HG03097 (cell line): ENCODE results near the gene ADAMTS6.
A peak's percentile ranks its signal among the peaks of the same experiment; 100 is the strongest.
"Not testable (repeated sequence)": the region's sequence is repeated elsewhere in the genome, so short reads cannot be mapped to it uniquely, and the experiment has no call there.

Experiments
- ATAC-seq: cut with Tn5 transposase; IDR thresholded peaks from one replicate; pipeline ENCODE4 v1.9.1; 2021; ENCODE audit not compliant: unreplicated experiment, low FRiP score

ADAMTS6 gene

DNA sequence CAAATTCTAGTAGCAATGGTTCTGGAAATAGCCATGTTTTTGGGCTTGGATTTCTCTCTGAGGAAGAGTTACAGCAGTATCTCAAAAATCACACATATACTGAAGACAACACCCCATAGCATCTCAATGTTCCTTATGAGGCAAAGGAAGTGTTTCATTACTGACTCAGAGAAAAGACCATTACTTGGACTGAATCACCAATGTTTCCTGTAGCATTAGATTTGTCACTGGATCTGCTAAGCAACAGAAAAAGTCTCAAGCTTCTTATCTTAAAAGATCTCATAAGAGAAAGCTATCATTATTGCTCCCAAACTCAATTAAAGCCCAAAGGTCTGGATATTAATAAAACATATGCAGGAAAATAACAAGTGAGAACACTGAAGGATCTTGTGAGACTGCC is 272.4 kb downstream of the ADAMTS6 start:
- ATAC-seq: no peak

DNA sequence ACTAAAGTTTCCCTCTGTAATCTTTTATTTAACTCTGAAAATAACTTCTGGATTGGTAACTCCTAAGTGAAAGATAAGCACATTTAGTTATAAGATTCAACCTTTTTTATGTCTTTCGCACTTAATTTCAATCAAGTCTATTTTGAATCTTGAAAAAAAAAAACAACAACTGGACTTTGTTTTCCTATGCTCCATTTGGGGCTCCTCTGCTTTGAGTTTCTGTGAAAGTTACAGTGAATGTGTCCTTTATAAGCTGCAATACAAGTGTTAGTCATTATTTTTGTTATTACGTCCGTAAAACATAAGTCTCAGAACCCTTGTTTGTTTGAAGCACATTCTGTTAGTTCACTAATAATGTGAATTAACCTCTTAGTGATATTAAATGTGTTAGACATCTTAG is 276.8 kb downstream of the ADAMTS6 start:
- no peak for ATAC-seq

DNA sequence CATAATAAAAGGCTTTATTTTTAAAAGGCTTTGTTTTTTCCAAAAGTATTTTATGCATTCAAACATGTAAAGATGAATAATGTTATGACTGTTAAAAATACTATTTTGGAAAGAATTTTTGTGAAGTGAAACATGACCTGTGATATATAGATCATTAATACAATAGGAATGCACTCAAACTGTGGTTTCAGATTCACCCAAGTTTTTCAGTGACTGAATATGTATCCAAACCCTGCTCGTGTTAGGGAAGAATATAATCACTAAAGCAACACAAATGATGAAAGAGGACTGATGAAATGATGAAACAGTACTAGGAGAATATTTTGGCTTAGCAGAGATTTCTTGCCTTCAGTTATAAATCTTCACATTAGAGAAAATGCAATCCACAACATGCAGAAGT is 278.0 kb downstream of the ADAMTS6 start:
- ATAC-seq: no peak

DNA sequence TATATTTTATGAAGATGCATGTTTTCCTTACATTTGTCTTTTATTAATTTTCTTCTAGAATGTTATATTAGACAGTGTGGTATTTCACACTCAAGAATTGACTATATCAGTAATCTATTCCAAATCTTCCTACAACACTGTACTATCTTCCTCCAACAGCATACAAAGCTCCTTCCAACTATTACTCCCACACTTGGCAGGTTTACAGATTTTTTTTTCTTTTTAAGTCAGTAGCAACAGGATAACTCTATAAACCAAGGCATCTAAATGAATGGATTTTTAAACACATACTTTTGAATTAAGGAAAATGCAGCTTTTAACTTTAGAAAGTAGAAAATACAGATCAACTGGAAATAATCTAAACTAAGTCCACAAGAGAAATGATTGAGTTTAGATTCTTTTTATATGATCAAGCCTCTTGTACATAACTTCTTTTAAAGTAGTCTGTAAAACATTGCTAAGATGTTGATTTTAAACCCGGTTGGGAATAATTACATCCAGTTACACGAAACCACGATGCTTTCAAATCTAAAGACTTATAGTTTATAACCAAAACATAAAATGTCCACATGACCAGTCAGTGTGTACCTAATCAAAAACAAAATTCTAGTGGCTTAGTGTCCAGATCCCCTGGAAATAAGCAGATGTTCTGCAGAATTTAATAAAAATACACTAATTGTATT is 281.6 kb downstream of the ADAMTS6 start:
- ATAC-seq: no peak

DNA sequence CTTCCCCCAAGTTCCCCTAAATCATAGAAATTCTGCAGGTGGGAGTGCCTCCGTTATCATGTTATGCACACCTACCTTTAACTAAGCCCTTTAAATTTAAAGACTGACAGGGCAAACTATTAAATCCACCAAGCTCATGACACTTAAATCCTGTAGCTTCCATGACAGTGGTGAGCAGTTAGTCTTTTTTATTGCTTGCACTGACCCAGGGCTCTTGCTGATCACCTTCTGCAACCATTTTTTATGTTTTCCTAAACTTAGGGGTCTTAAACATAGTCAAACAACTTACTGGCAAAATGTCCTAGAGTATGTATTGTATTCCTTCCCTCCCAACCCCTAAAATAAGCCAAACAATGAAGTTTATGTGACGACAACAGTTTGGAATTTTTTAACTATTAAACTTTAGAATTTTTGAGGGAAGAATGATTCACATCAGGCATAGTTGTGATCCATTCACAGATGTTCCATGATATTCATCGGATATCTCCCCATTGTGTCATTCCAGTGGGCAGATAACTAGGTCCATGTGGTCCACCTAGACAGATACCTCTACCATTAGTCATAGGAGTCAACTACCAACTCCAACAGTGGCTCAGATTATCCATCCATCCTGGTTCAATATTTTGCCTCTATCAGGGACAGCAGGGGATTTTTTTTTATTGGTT is 283.1 kb downstream of the ADAMTS6 start:
- ATAC-seq: no peak

DNA sequence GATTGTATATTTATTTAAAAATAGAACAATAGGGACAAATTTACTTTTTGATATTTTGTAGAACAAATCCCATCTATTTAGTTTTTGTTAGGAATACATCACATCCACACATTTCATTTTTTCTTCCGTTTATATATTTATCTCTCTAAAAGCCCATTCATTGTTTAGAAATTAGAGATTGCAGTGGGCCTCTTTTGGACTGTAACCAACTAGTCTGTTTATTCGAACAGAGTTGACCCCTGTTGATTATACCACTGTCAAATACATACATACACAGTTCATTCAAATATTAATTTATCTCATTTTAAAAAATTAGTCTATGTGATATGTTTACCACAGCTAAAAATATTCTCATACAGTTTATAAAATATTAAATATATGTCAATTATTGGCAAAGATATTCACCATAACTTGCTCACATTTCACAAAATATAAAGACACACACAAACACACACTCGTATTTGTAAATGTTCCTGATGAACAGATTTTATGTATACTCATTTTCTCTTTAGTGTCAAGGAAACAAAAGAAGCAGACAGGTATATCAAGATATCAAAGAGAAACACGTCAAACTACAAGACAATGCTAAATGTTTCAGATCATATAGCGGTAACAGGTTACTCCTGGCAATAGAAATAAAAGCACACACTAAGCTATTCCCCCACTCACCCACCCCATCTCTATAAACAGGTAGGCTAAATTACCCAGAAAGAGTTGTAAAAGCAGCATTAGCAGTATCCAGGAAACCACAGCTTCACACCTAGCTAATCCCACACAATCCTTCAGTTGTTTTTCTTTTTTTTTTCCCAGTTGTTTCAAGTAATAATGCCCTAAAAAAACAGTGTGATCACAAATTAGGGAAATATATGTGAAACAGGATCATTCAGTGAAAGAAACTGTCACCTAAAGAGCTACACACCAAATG is 283.9 kb downstream of the ADAMTS6 start:
- no peak for ATAC-seq

DNA sequence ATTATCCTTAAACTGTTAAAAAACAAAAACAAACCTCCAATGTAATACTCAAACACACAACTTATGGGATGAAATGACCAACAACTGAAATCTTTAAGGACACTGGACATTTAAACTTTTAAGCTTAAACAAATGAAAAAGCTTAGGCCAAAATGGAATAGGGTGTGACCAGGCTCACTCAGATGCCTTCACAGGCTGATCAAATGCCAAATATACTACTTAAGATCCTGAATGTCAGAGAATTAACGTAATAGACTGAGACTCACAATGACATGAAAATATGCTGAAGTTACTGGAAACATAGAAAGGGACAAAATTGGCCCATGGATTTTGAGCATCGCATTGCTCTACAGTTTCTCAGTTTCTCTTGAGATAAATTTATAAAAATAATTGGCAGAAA is 286.8 kb downstream of the ADAMTS6 start:
- no peak for ATAC-seq

DNA sequence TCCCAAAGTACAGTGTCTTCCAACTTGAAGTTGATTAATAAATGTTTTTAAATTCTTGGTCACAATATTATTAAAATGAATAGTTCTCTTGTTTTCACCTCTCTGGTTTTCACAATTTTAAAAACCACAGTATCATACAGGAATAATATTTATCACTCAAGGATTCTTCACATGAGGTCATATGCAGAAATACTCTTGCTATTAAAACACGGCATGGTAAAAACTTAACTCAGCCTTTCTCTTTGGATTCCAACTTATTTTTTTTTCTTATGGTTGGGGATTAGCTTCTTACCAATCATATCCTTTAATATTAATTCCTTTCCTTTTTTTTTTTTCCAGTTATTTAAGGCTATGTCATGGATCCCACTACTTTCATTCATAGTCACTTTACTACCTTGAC is 289.4 kb downstream of the ADAMTS6 start:
- no peak for ATAC-seq

DNA sequence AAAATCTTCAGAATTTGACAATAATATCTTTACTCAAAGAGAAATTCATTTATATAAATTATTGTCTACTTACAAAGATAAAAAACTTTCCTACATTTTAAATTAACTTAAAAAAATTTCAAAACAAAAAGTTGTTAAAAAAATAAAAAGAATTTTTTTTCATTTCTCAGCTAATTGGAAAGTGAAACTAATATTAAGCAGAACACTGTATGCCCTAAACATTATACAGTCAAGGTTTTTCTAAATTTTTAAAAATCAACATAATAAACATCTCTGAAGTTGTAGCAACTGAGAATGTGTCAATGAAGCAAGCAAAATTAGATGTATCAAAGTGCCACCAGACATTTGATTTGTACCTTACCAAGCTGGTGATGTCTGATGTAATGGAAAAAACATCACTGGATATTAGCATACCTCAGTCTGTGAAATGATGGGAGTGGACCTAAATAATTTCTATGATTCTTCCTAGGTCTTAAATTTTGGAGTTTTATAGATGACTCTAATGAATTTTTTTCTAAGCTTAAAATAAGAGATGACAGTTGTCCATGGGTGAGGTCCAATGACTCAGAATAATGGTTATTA is 290.1 kb downstream of the ADAMTS6 start:
- ATAC-seq: no peak

DNA sequence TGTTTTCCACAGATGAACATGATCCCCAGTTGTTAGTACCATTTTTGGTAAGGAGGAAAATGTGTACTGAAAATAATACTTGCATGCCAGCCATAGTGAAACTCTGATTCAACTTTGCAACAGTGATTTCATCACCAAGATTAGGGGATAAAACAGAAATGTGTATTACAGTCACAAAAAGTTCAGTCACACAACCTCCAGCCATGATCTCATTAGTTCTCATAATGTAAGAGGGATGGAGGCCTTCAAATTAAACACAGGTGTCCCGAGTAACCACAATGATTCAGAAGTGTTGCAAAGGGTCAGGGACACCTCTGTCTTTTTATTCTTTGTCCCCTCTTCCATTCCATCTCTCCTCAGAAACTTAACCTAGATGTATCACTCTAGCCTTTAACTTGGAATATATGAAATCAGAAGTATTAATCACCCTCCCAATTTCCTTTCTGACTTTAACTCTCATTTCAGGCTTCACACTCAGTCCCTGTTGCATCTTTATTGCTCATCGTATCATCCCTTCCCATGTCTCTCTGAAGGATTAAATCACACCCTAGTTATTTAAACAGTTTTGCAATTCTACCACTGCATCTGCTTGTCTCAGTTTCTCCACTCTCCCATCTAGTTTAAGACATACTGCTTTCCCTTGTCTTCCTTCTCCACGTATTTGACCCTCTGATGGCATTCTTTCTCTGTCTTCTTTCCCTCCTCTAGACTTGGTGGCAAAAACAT is 291.2 kb downstream of the ADAMTS6 start:
- ATAC-seq: peak; percentile 70

DNA sequence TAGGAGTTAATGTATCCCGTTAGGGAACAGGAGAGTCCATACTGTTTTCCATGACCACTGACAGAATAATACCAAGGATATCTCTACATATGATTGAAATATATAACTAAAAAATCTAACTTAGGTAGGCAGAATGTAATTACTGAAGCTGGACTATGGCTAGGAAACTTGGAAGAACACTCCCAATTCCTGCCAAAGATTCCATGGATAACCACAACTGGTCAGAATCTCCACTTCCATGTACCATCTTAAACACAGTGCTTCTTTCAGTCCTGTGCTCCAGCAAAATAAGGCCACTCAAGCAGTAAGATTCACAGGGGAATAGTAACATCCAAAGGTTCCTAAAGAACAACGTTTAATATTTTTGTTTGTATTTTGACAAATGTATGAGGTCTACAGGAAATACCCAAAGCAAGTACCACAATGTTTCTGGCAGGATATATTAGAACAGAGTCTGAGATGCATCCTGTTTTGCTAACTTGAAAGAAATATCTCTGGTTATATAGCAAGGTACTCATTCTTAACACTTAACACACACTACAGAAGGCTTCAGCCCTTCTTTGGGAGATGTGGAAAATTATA is 295.0 kb downstream of the ADAMTS6 start:
- ATAC-seq: no peak

DNA sequence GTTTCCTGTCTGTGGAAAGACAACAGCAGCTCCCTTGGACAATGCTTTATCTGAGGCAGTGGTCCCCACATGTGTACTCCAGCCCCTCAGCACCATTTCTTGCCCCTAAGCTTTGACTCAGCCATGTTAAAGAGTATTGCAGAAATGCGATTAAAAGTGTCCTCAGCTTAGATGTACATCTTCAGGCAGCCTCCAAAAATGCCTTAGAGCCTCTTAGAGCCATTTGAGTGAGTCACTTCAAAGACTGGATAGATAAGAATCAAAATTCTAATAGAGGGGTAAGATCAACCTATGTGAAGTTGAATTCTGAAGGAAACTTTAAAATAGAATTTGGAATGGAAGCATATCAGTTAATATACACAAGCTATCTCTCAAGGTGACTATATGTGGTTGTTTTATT is 296.3 kb downstream of the ADAMTS6 start:
- ATAC-seq: no peak

DNA sequence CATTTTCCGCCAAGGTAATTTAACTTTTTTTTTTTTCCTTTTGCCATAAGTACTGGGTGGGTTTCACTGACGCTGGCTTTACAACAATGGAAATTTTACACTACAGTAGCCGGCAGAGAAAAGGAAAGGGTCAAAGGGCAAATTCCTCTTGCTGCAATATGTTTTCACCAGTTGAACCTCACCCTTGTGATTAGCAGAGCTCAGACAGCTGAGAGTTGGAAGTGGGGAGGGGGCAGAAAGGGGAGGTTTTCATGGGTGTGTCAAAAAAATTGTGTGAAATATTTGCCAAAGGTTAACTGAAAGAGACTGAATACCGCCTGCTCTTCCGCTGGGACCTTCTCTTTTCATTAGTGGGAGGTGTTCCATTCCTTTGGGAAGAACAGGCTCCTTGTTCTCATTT is 296.9 kb downstream of the ADAMTS6 start:
- ATAC-seq: no peak

DNA sequence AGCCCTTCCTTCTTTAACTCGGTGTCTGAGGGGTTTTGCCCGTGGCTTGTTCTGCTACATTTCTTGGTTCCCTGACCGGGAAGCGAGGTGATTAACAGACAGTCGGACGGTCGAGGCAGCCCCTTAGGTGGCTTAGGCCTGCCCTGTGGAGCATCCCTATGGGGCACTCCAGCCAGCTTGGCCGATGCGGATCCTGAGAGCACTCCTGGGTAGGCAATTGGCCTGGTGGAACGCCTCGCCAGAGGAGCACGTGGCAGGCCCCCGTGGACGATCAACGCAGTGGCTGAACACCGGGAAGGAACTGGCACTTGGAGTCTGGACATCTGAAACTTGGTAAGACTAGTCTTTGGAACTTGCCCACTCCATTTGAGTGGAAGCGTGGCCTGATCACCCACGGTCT is 307.5 kb downstream of the ADAMTS6 start:
- not testable (repeated sequence) for ATAC-seq

DNA sequence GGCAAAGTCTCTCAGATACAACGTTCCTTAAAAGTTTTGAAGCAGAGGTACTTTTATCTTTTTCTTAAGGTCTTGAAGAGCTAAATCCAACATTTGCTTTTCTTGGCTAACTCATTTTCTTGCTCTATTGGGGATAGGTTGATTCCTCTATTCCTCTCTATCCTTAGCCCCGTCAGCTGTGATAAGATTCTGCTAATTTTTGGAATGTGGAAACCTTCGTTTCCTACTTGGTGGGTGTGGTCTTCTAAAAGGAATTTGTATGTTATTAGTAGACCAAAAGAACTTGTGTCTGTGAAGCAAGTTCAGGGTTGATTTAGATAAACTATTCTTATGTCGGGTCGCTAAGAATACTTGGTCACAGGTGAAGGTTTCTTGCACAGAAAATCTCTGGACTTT is 308.6 kb downstream of the ADAMTS6 start:
- ATAC-seq: no peak

DNA sequence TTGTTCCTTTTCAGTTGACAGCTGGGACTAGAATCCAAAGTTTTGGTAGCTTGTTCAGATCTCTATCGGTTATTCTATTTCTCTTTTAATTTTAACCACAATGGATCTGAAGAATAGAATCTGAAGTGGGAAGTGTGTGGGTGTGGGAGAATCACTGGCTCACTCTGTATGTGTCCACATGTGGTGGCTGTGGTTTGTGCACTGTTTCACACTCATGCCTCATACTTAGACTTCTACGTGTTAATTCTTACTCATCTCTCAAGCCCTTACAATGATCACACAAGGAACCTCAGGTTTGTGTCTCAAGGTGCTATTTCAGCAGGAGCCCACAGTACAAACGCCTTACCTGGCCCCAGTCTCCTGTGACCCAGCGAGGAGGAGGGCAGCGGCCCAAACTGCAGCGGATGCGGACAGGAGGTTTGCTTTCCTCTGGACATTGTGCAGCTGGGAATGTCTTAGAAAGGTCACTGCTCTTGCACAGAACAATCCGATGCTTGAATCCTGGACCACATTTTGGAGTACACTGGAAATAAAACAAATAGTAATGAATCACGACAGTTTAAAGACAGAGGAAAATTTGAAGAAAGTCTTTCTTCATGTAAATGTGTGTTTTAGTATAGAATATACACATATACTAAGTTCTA is 309.1 kb downstream of the ADAMTS6 start:
- ATAC-seq: peak; percentile 94

DNA sequence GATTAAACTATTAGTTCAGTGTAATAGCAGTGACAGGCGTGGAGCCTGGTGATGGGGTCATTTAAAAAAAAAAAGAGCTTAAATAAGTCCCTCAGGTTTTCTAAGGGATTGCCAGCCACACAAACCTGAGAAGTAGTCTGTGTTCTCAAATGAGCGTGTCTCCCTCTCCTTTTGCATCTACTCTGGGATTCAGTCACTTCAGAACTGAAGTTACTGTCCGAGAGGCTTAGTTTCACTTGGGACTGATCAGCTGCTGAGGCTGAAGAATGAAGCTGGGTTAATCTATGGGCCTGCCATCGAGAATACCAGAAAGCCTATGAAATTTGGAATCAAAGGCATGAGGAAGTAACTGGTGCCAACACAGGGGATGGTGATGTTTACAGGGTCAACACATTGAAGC is 310.1 kb downstream of the ADAMTS6 start:
- no peak for ATAC-seq

DNA sequence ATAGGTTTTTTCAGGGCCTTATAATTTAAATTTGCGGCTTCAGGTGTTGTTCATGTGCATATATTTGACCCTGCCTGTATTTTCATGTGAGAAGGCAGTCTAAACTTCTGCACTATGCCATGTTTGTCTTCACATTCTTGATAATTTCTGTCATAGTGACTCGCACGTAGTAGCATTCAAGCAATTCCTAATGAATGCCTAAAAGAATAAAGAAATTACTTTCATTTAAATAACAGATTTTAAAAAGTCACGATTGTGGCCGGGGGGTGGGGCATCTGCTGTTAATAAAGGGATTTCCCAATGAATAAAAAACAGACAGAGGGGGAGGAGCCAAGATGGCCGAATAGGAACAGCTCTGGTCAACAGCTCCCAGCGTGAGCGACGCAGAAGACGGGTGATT is 318.0 kb downstream of the ADAMTS6 start:
- ATAC-seq: no peak

DNA sequence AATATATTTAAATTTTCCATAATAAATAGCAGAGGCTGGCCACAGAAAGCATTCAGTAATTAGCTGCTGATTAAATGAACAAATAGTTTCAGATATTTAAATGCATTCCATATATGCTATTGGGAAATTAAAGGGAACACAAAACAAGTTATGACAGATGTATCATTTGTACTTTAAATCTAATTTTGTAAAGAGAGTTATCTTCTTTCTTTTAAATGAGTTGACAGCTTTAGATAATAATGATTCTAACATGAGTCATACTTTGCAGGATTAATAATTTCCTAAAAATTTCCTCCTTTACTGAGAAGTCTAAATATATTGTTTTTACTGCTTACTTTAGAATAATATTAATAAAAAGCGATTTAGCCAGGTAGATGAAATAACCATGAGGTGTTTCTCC is 320.1 kb downstream of the ADAMTS6 start:
- ATAC-seq: no peak
